Measurements from ENCODE around the gene TDRD7.

TDRD7 gene

GRCh38 chr9:97527626-97528528 is 116.0 kb downstream of the TDRD7 start:
- Histone ChIP-seq H2BK120ac (ENCODE audit: low read depth, low read length) (no peak overlapping the region), H2AFZ (ENCODE audit: low read length) (peak overlapping the region; percentile 35), H3K4me1 (ENCODE audit: control insufficient read depth in 2 of 2, insufficient read depth in 1 of 2, low read depth in 1 of 2, low read length in 2 of 2) (peaks cover 0 to 16% of the 10 kb centered on the region in 2 donors), H2BK5ac (ENCODE audit: low read length) (no peak overlapping the region), H2AK5ac (ENCODE audit: low read depth, low read length) (peak overlapping the region; percentile 2), H3K4ac (ENCODE audit: low read length) (no peak overlapping the region), H3K79me1 (ENCODE audit: low read depth, low read length) (no peaks in the 10 kb centered on the region), H3K14ac (ENCODE audit: low read length) (no peak overlapping the region), H3K27ac (replicated peaks; ENCODE audit: low read length) (peak overlapping the region; percentile 32), H4K8ac (ENCODE audit: low read depth, low read length) (no peak overlapping the region), H4K91ac (ENCODE audit: low read depth, low read length, poor library complexity) (no peak overlapping the region), H3K4me2 (ENCODE audit: insufficient read depth, low read length, poor library complexity, severe bottlenecking) (no peak overlapping the region), H3K18ac (ENCODE audit: low read length) (peak overlapping the region; percentile 8), H3K36me3 (replicated peaks in 1 of 2; ENCODE audit: control insufficient read depth in 2 of 2, insufficient read depth in 2 of 2, low read length in 2 of 2) (no peaks in the 10 kb centered on the region), H3K9me3 (replicated peaks in 1 of 2; ENCODE audit: control insufficient read depth in 2 of 2, insufficient read depth in 1 of 2, low read depth in 1 of 2, low read length in 2 of 2) (no peaks in the 10 kb centered on the region), H3K4me3 (ENCODE audit: low read length in 2 of 2) (no peak overlapping the region), H3K27me3 (ENCODE audit: control insufficient read depth in 3 of 3, insufficient read depth in 3 of 3, low read depth in 1 of 3, low read length in 3 of 3) (peaks cover 0 to 55% (median 2%) of the 10 kb centered on the region in 3 experiments), H2BK15ac (ENCODE audit: low read length) (no peak overlapping the region), H3K23ac (ENCODE audit: low read depth, low read length, poor library complexity) (no peak overlapping the region), H3K9ac (ENCODE audit: low read depth, low read length, poor library complexity) (no peak overlapping the region), H2BK12ac (ENCODE audit: low read length) (no peak overlapping the region)
- DNase-seq (ENCODE audit: low spot score), result peak; percentile 33
- WGBS, 2 donors (ENCODE audit: extremely low coverage in 2 of 2, insufficient read length in 2 of 2, insufficient replicate concordance in 1 of 2), result no CpG with 5 or more reads among the region's 18 CpGs

GRCh38 chr9:97528529-97529230 is 116.8 kb downstream of the TDRD7 start:
- no peaks in the 10 kb centered on the region for H3K36me3 ChIP-seq (replicated peaks in 1 of 2; ENCODE audit: control insufficient read depth in 2 of 2, insufficient read depth in 2 of 2, low read length in 2 of 2)
- no peak overlapping the region for H3K14ac ChIP-seq (ENCODE audit: low read length)
- H3K4me2 ChIP-seq (ENCODE audit: insufficient read depth, low read length, poor library complexity, severe bottlenecking), result no peak overlapping the region
- no peak overlapping the region for H3K9ac ChIP-seq (ENCODE audit: low read depth, low read length, poor library complexity)
- H2BK120ac ChIP-seq (ENCODE audit: low read depth, low read length), result no peak overlapping the region
- DNase-seq (ENCODE audit: low spot score), result no peak
- H3K4me1 ChIP-seq (ENCODE audit: control insufficient read depth in 2 of 2, insufficient read depth in 1 of 2, low read depth in 1 of 2, low read length in 2 of 2), result peaks cover 0 to 16% of the 10 kb centered on the region in 2 donors
- no peak overlapping the region for H2AK5ac ChIP-seq (ENCODE audit: low read depth, low read length)
- H2BK12ac ChIP-seq (ENCODE audit: low read length), result no peak overlapping the region
- no peak overlapping the region for H4K91ac ChIP-seq (ENCODE audit: low read depth, low read length, poor library complexity)
- H3K27ac ChIP-seq (replicated peaks; ENCODE audit: low read length), result peak overlapping the region; percentile 32
- no peak overlapping the region for H3K4ac ChIP-seq (ENCODE audit: low read length)
- no peak overlapping the region for H2AFZ ChIP-seq (ENCODE audit: low read length)
- no peak overlapping the region for H2BK15ac ChIP-seq (ENCODE audit: low read length)
- no peaks in the 10 kb centered on the region for H3K79me1 ChIP-seq (ENCODE audit: low read depth, low read length)
- H4K8ac ChIP-seq (ENCODE audit: low read depth, low read length), result no peak overlapping the region
- no peaks in the 10 kb centered on the region for H3K9me3 ChIP-seq (replicated peaks in 1 of 2; ENCODE audit: control insufficient read depth in 2 of 2, insufficient read depth in 1 of 2, low read depth in 1 of 2, low read length in 2 of 2)
- peaks cover 0 to 54% (median 2%) of the 10 kb centered on the region in 3 experiments for H3K27me3 ChIP-seq (ENCODE audit: control insufficient read depth in 3 of 3, insufficient read depth in 3 of 3, low read depth in 1 of 3, low read length in 3 of 3)
- H2BK5ac ChIP-seq (ENCODE audit: low read length), result no peak overlapping the region
- H3K18ac ChIP-seq (ENCODE audit: low read length), result no peak overlapping the region
- no CpG with 5 or more reads among the region's 8 CpGs for WGBS, 2 donors (ENCODE audit: extremely low coverage in 2 of 2, insufficient read length in 2 of 2, insufficient replicate concordance in 1 of 2)
- no peak overlapping the region for H3K4me3 ChIP-seq (ENCODE audit: low read length in 2 of 2)
- no peak overlapping the region for H3K23ac ChIP-seq (ENCODE audit: low read depth, low read length, poor library complexity)

GRCh38 chr9:97529363-97530076 is 117.6 kb downstream of the TDRD7 start:
- Histone ChIP-seq H2BK15ac (ENCODE audit: low read length) (no peak overlapping the region), H2BK12ac (ENCODE audit: low read length) (no peak overlapping the region), H3K4me2 (ENCODE audit: insufficient read depth, low read length, poor library complexity, severe bottlenecking) (no peak overlapping the region), H2AFZ (ENCODE audit: low read length) (no peak overlapping the region), H3K9ac (ENCODE audit: low read depth, low read length, poor library complexity) (no peak overlapping the region), H4K91ac (ENCODE audit: low read depth, low read length, poor library complexity) (no peak overlapping the region), H3K36me3 (replicated peaks in 1 of 2; ENCODE audit: control insufficient read depth in 2 of 2, insufficient read depth in 2 of 2, low read length in 2 of 2) (no peaks in the 10 kb centered on the region), H3K14ac (ENCODE audit: low read length) (no peak overlapping the region), H4K8ac (ENCODE audit: low read depth, low read length) (no peak overlapping the region), H3K27ac (replicated peaks; ENCODE audit: low read length) (no peak overlapping the region), H2BK120ac (ENCODE audit: low read depth, low read length) (no peak overlapping the region), H3K23ac (ENCODE audit: low read depth, low read length, poor library complexity) (no peak overlapping the region), H3K4me3 (ENCODE audit: low read length in 2 of 2) (no peak overlapping the region), H2AK5ac (ENCODE audit: low read depth, low read length) (no peak overlapping the region), H3K27me3 (ENCODE audit: control insufficient read depth in 3 of 3, insufficient read depth in 3 of 3, low read depth in 1 of 3, low read length in 3 of 3) (peaks cover 0 to 50% (median 2%) of the 10 kb centered on the region in 3 experiments), H3K79me1 (ENCODE audit: low read depth, low read length) (no peaks in the 10 kb centered on the region), H3K4ac (ENCODE audit: low read length) (no peak overlapping the region), H3K18ac (ENCODE audit: low read length) (no peak overlapping the region), H3K4me1 (ENCODE audit: control insufficient read depth in 2 of 2, insufficient read depth in 1 of 2, low read depth in 1 of 2, low read length in 2 of 2) (peaks cover 0 to 16% of the 10 kb centered on the region in 2 donors), H2BK5ac (ENCODE audit: low read length) (no peak overlapping the region), H3K9me3 (replicated peaks in 1 of 2; ENCODE audit: control insufficient read depth in 2 of 2, insufficient read depth in 1 of 2, low read depth in 1 of 2, low read length in 2 of 2) (no peaks in the 10 kb centered on the region)
- WGBS, 2 donors (ENCODE audit: extremely low coverage in 2 of 2, insufficient read length in 2 of 2, insufficient replicate concordance in 1 of 2), result no CpG with 5 or more reads among the region's 11 CpGs
- no peak for DNase-seq (ENCODE audit: low spot score)
